ENCODE results near the gene LRRC27. TPM values are rescaled to one million over a fixed set of nuclear protein-coding genes. Genes with fewer than 3 reads are reported as not detected.

The LRRC27 gene
- total RNA-seq, 1 donor from 2014 or later, result 3.9 TPM

- no peak for ATAC-seq
These were observed 25.5 kb downstream of the LRRC27 start for GRCh38 chr10:132357286-132358058.

DNA sequence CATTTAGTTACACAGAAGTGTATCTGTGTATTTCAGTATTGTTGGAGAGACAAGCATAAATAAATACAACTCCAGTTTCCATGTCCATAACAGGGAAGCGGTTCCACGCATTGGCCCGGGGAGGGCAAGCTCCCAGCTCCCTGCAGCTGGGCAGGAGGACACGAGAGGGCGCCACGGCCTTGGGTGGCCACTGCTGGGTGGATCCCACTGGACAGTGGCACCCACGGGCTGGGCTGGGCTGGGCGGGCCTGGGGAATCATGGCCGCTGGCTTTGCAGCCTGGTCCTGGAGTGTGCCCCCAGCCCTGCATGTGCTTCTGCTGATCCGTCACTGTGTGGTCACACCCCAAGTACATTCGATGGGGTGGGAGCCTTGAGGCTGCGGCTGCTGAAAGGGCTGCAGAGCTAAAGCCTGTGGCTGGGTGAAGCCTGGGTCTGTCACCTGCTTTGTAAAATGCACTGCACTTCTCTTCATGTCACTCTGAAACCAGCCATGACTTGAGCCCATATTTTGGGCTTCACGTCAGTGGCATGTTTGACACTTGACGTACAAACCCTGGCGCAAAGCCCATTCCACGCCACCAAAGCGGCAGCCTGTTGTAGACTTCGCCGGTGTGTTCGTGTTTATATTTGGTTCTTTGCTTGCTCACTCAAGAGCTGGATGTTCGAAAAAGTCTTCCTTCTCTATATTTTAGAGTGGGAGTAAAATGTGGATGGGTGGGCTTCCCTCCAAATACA lies 27.5 kb downstream of the LRRC27 start:
- ATAC-seq, result no peak

GRCh38 chr10:132360766-132361447 lies 28.9 kb downstream of the LRRC27 start:
- peak; percentile 49 for ATAC-seq

DNA sequence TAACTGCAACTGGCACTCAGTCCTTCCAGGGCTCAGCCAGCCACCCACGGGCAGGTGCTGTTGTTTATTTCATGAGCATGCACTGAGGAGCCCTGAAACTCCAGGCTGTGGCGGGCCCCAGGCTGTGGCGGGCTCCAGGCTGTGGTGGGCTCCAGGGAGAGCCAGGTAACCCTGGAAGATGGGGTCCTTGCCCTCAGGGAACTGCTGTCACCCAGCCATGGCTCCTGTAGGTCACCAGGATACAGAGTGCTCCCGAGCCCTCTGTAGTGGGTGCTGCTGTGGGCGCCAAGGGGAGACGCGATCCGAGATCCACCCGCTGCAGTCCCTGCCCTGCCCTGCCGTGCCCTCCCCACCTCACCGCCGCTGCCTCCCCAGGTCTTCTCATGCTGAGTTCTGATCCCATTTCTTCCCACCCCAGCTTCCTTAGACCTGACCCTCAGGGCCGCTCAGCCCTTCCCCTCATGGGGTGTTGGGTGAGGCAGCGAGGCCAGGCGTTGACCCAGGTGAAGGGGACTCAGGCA lies 29.6 kb downstream of the LRRC27 start:
- ATAC-seq, result no peak

GRCh38 chr10:132362151-132362611 lies 30.2 kb downstream of the LRRC27 start:
- no peak for ATAC-seq

DNA sequence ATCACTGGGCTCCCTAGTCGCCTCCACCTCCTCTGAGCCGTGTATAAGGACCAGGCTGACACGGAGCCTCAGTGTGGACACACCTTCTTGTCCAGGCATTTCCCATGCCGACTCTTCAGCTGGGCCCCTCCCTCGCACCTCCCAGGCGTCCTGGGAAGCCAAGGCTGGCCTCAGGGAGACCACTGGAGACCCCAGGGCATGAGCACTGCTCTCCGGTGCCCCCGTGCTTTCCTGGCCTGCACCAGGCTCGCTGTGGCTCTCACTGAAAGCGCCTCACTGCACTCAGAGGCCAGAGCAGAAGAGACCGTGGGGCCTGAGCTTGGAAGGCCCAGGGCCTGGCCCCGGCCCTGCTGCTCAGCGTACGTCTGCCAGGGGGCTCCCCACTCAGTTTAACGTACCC lies 31.4 kb downstream of the LRRC27 start:
- ATAC-seq, result peak; percentile 19

GRCh38 chr10:132363921-132364593 lies 32.1 kb downstream of the LRRC27 start:
- ATAC-seq, result peak; percentile 79

- no peak for ATAC-seq
These were observed 32.6 kb downstream of the LRRC27 start for GRCh38 chr10:132364594-132364970.

DNA sequence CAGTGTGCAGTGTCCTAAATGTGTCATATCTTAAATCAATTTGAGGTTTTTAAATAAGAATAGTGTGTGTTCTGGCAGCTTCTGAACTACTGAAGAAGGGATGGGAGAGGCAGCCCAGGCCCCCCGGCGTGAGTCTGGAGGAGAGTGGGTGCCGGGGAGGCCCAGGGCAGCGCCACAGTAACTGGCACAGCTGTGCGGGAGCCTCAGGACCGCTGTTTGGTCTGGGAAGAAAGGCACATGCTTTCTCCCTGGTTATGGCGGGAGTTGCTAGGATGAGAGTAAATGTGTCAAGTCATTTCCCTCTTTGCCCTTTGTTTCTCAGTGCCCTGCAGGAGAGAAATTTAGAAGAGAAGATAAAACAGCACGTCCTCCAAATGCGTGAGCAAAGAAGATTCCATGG lies 33.1 kb downstream of the LRRC27 start:
- ATAC-seq, result no peak

- ATAC-seq, result no peak
These were observed 34.0 kb downstream of the LRRC27 start for GRCh38 chr10:132366006-132366405.

DNA sequence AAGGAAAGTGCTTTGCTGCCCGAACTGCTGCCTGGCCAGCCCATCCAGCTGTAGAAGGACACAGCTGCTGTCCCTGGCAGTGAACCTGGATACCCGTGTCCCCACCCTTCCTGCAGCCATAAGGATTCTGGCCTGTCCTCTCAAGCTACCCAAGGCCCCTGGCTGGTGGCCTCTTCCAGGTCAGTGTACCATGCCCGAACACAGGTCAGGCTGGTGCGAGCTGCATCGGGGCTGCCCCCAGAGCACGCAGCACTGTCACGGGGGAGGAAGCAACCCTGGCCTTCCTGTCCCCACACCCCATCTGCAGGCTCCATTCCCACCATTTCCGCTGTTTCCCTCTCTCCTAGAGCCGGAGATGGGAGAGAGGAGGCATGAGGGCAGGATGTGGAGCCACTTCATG lies 34.5 kb downstream of the LRRC27 start:
- no peak for ATAC-seq

DNA sequence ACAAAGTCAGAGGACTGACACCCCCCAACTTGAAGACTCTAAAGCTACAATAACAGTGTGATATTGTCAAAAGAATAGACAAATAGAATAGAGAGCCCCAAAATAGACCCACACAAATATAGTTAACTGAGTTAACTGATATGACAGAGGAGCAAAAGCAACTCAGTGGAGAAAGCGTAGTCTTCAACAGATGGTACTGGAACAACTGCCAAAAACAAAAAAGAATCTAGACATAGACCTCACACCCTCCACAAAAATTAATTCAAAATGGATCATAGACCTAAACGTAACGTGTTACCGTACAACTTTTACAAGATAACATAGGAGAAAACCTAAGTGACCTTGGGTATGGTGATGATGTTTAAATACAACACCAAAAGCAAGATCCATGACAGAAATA lies 36.4 kb downstream of the LRRC27 start:
- ATAC-seq, result no peak

DNA sequence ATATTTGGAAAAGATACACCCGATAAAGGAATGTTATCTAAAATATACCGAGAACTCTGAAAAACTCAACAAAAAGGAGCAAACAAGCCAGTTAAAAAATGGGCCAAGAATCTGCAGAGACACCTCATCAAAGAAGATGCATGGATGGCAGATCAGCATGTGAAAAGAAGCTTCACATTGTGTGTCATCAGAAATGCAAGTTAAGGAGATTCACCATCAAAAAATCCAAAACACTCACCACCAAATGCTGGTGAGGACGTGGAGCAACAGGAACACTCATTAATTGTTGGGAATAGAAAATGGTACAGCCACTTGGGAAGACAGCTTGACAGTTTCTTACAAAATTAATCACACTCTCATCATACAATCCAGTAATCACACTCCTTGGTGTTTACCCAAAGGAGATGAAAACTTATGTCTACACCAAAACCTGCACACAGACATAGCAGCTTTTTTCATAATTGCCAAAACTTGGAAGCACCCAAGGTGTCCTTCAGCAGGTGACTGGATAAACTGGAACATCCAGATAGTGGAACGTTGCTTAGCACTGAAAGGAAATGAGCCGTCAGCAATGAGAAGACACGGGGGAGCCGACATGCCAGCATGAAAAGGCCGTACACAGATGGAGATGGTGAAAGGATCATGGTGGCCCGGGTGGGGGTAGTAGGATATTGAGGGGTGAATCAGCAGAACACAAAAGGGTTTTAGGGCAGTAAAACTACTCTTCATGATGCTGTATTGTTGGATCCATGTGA lies 37.1 kb downstream of the LRRC27 start:
- ATAC-seq, result no peak

GRCh38 chr10:132369636-132370185 lies 37.7 kb downstream of the LRRC27 start:
- ATAC-seq, result no peak

GRCh38 chr10:132370426-132371340 lies 38.7 kb downstream of the LRRC27 start:
- ATAC-seq, result no peak

GRCh38 chr10:132371641-132372081 lies 39.7 kb downstream of the LRRC27 start:
- ATAC-seq, result no peak

DNA sequence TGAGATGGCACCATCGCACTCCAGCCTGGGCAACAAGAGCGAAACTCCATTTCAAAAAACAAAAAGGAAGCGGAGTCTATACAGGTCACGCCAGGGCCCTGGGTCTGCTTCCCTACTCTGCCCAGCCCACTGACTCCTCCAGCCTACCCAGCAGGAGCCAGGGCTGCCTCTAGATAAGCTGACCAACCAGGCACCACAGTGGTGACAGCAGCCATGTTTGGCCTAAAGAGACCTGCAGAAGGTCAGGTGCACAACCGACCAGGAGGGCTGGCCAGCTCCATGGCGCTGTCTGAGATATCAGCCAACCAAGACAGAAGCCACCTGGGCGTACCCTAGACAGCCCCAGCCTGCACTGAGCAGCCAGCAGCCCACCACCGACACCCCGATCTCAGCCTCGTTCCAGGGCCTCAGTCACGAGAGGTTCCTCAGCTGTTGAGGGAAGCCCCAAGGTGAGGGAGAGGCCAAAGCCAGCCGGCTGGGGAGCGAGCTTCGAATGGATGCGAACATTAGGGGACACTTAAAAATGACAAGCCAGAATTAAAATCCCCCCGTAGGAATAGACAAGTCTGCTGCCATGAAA lies 40.6 kb downstream of the LRRC27 start:
- ATAC-seq, result no peak

- no peak for ATAC-seq
These were observed 41.4 kb downstream of the LRRC27 start for GRCh38 chr10:132373241-132373955.

- ATAC-seq, result no peak
These were observed 42.2 kb downstream of the LRRC27 start for GRCh38 chr10:132374176-132374575.

All from esophagus mucosa (tissue), 1 donor.